ENCODE data around the gene CCDC180.

Gene CCDC180

DNA sequence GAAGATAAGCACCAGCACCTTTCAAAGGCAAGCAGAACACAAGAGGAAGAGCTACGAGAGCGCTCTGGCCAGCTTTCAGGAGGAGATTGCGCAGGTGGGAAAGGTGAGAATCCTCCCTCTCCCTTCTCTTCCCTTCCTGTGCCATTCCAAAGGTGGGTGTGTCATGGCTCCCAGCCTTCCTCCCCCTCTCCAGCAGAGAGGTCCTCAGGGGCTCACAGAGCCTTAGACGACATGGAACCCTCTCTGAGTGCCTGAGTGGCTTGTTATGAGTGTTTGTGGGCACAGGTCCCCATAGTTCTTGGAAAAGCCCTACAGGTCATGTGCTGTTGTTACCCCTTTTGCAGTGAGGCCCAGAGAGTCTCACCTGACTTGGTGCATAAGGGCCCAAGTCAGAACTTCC, 5.8 kb downstream of the CCDC180 start:
- DNase-seq (ENCODE audit: low read depth, low spot score) = no peak
- POLR2A ChIA-PET = no interaction called here
- CTCF ChIA-PET = no interaction called here
- H3K4me3 ChIP-seq (ENCODE audit: low read depth, low read length) = no peak overlapping the region
- TF ChIP-seq, protein P1, sequence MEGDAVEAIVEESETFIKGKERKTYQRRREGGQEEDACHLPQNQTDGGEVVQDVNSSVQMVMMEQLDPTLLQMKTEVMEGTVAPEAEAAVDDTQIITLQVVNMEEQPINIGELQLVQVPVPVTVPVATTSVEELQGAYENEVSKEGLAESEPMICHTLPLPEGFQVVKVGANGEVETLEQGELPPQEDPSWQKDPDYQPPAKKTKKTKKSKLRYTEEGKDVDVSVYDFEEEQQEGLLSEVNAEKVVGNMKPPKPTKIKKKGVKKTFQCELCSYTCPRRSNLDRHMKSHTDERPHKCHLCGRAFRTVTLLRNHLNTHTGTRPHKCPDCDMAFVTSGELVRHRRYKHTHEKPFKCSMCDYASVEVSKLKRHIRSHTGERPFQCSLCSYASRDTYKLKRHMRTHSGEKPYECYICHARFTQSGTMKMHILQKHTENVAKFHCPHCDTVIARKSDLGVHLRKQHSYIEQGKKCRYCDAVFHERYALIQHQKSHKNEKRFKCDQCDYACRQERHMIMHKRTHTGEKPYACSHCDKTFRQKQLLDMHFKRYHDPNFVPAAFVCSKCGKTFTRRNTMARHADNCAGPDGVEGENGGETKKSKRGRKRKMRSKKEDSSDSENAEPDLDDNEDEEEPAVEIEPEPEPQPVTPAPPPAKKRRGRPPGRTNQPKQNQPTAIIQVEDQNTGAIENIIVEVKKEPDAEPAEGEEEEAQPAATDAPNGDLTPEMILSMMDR (IDR thresholded peaks at IDR 0.05; ENCODE audit: insufficient read depth, low read length, missing control alignments) = no peak

DNA sequence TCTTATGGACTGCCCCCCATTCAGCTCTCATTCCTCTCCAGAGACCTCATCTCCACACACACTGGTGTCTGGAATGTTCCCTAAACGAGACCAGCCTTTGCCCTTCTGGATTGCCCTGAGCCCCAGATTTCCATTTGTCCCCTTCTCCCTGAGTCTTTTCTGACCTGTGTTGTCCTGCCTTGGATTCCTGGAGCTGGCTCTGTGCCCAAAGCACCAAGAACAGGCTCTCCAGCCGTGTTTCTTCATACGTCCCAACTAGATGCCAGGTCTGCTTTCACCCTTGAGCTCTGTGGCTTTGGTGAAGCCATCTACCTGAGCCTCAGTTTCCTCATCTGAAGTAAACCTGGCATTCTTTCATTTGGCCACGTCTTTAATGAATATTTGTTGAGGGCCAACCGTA, 6.3 kb downstream of the CCDC180 start:
- POLR2A ChIA-PET = no interaction called here
- CTCF ChIA-PET = no interaction called here
- DNase-seq (ENCODE audit: low read depth, low spot score) = no peak
- no peak overlapping the region for H3K4me3 ChIP-seq (ENCODE audit: low read depth, low read length)
- TF ChIP-seq, protein P1 (IDR thresholded peaks at IDR 0.05; ENCODE audit: insufficient read depth, low read length, missing control alignments) = no peak

DNA sequence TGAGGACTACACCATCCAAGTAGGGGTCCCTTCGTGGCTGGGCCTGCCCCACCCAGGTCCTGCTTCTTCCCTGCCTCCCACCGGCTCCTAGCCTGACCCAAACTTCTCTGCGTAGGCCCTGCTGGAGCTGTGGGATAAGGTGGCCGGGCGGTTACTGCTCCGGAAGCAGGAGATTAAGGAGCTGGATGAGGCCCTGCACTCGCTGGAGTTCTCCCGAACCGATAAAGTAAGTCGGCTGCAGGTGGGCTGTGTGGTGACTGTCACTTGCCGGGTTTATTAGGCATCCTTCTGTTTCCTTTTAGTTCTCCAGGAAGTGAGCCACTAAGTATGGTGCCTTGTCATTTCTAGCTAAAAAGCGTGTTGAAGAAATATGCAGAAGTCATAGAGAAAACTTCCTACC, 7.0 kb downstream of the CCDC180 start:
- no peak overlapping the region for H3K4me3 ChIP-seq (ENCODE audit: low read depth, low read length)
- ChIA-PET POLR2A (no interaction called here), CTCF (no interaction called here)
- no peak for DNase-seq (ENCODE audit: low read depth, low spot score)
- TF ChIP-seq, protein P1 (IDR thresholded peaks at IDR 0.05; ENCODE audit: insufficient read depth, low read length, missing control alignments) = no peak

DNA sequence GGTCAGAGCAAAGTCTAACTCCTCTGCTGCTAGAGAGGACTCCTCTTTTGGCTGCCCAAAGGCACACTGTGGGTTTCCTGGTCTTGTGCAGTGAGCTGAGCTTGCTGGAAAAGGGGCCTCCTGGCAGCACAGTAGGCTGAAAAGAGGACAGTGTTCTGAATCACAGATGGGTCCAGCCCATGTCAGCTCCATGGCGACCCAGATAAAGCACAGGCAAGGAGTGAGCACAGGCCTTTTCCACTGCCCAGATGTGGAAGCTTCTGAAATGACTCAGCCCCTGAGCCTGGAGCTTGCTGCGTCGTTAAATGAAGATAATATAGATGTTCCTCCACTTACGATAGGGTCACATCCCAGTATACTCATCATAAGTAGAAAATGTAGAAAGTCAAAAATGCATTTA, 8.1 kb downstream of the CCDC180 start:
- ChIA-PET POLR2A (no interaction called here), CTCF (no interaction called here)
- H3K4me3 ChIP-seq (ENCODE audit: low read depth, low read length) = no peak overlapping the region

DNA sequence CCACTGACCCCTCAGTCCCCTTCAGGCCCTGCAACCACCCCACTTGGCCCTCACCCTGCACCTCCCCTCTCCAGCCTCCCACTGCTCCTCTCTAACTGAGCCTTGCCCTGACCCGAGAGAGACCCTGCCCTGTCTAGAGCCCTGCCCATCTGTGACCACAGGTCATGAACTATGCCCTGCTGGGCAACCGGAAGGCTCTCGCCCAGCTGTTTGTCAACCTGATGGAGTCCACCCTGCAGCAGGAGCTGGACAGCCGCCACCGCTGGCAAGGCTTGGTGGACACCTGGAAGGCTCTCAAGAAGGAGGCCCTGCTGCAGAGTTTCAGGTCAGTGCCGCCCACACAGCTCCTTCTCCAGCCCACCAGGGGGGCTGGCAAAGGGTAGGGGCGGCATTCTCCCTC, 9.4 kb downstream of the CCDC180 start:
- TF ChIP-seq, protein P1 (IDR thresholded peaks at IDR 0.05; ENCODE audit: insufficient read depth, low read length, missing control alignments) = no peak
- ChIA-PET CTCF (no interaction called here), POLR2A (no interaction called here)
- no peak for DNase-seq (ENCODE audit: low read depth, low spot score)
- H3K4me3 ChIP-seq (ENCODE audit: low read depth, low read length) = no peak overlapping the region

More for the DNA sequence above, 8.1 kb downstream of the CCDC180 start:
- DNase-seq (ENCODE audit: low read depth, low spot score) = peak; percentile 10
- TF ChIP-seq, protein P1 (IDR thresholded peaks at IDR 0.05; ENCODE audit: insufficient read depth, low read length, missing control alignments) = no peak

DNA sequence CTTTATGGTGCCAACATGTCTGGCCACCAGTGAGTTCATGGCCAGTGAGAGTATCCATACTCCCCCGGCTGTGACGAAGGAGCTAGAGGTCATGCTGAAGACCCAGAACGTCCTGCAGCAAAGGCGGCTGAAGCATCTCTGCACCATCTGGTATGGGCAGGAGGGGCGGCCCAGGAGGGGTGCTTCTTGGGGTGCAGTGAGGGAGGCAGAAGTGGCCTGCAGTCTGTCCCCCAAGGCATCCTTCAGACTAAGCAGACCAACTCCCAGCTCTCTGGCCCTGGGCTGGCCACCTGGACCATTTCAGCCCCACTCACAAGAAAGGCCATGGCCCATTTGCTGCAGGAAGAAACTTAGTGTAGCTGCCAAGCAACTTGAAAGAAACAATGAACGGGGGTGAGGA, 11.0 kb downstream of the CCDC180 start:
- no peak for DNase-seq (ENCODE audit: low read depth, low spot score)
- TF ChIP-seq, protein P1 (IDR thresholded peaks at IDR 0.05; ENCODE audit: insufficient read depth, low read length, missing control alignments) = no peak
- ChIA-PET POLR2A (no interaction called here), CTCF (interaction anchor here (1.3 kb wide), 1 partner anchor 280 kb away, joined by 5 read pairs; no protein-coding TSS in a partner anchor)
- no peak overlapping the region for H3K4me3 ChIP-seq (ENCODE audit: low read depth, low read length)
